ENCODE measurements around the gene TMEM43.

DNA sequence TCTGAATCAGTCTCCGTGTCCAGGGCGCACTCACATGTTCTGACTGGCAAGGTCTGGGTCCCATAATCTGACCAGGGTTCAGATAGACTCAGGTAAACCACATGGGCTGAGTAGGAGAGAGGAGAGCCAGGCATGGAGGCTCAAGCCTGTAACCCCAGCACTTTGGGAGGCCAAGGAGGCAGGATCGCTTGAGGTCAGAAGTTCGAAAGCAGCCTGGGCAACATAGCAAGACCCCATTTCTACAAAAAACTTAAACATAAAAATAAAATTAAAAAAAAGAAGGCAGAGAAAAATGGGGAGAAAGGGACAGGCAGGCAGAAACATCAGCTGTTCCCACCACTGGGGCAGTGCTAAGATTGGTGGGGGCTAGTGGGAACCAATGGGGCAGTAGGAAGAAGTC lies 5.4 kb downstream of the TMEM43 start:
- TF ChIP-seq, protein P1, sequence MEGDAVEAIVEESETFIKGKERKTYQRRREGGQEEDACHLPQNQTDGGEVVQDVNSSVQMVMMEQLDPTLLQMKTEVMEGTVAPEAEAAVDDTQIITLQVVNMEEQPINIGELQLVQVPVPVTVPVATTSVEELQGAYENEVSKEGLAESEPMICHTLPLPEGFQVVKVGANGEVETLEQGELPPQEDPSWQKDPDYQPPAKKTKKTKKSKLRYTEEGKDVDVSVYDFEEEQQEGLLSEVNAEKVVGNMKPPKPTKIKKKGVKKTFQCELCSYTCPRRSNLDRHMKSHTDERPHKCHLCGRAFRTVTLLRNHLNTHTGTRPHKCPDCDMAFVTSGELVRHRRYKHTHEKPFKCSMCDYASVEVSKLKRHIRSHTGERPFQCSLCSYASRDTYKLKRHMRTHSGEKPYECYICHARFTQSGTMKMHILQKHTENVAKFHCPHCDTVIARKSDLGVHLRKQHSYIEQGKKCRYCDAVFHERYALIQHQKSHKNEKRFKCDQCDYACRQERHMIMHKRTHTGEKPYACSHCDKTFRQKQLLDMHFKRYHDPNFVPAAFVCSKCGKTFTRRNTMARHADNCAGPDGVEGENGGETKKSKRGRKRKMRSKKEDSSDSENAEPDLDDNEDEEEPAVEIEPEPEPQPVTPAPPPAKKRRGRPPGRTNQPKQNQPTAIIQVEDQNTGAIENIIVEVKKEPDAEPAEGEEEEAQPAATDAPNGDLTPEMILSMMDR (IDR thresholded peaks at IDR 0.05; ENCODE audit: poor library complexity), result no peak
- TF ChIP-seq EZH2 (IDR thresholded peaks at IDR 0.05; ENCODE audit: borderline replicate concordance), result no peak

Data from hepatocyte (in vitro differentiated cells).